GM12878 (cell line): ENCODE measurements around the gene FNDC3B. TPM values are rescaled to one million over a fixed set of nuclear protein-coding genes. Genes with fewer than 3 reads are reported as not detected.

Source experiments
- ATAC-seq: fragments of 200-7000 bp; cut with Tn5 transposase; 3 replicates; pipeline ENCODE4 v1.9.1; 2020; ENCODE audit warnings: mild to moderate bottlenecking, moderate library complexity
- BruUV-seq: library from RNA; stranded (reverse); fragments of 400-500 nt; replicated peaks from 2 replicates; lab custom pipeline; 2021; lab: Mats Ljungman, UMichigan
- CTCF ChIA-PET: fragments of 300-600 bp; sonication (Branson Sonifier 250); formaldehyde crosslinking; extraction: SDS; loops from one replicate; lab custom pipeline; 2021; ENCODE audit warnings: inconsistent platforms; lab: Yijun Ruan, JAX
- POLR2A ChIA-PET: fragments of 350-600 bp; formaldehyde crosslinking; extraction: SDS; loops from one replicate; lab custom pipeline; 2021; ENCODE audit warnings: inconsistent platforms; lab: Charles Lee
- RAD21 ChIA-PET: fragments of 300-600 bp; sonication (Branson Sonifier 250); formaldehyde crosslinking; loops from one replicate; lab custom pipeline; 2023; ENCODE audit warnings: antibody characterized with exemption; ENCODE audit not compliant: unreplicated experiment; lab: Charles Lee
- SMC1A ChIA-PET: fragments of 300-600 bp; sonication (Branson Sonifier 250); formaldehyde crosslinking; loops from one replicate; lab custom pipeline; 2023; ENCODE audit not compliant: unreplicated experiment, uncharacterized antibody; lab: Charles Lee
- DNase-seq: peaks from one replicate; pipeline ENCODE4 v3.0.0-alpha.2; 2011; ENCODE audit warnings: low read depth, low spot score
- FAIRE-seq: peaks from 3 replicates; lab custom pipeline; 2011; peaks lifted over from hg19 to GRCh38; lab: Jason Lieb, UNC
- H2AFZ ChIP-seq: 2 replicates; pipeline ENCODE4 v1.6.0; 2011; ENCODE audit warnings: low read depth, low read length, control low read depth; ENCODE audit not compliant: control insufficient read depth
- H3K27ac ChIP-seq: 2 replicates; pipeline ENCODE4 v1.5.1; 2011; ENCODE audit warnings: control low read depth; ENCODE audit not compliant: control insufficient read depth, insufficient read depth
- H3K27me3 ChIP-seq, 2 experiments: replicated peaks in 1 of 2; 2 replicates each; pipeline versions ENCODE4 v1.6.0 to v1.6.1; 2011; ENCODE audit warnings: low read length in 1 of 2; ENCODE audit not compliant: control insufficient read depth in 2 of 2, insufficient read depth in 2 of 2
- H3K36me3 ChIP-seq, 2 experiments: 2 replicates each; pipeline ENCODE4 v1.5.1; 2011; ENCODE audit warnings: low read length in 1 of 2; ENCODE audit not compliant: control insufficient read depth in 2 of 2, insufficient read depth in 2 of 2
- H3K4me1 ChIP-seq: 2 replicates; pipeline ENCODE4 v1.6.1; 2011; ENCODE audit warnings: mild to moderate bottlenecking, low read length, moderate library complexity, mixed read lengths; ENCODE audit not compliant: control insufficient read depth, insufficient read depth
- H3K4me2 ChIP-seq: 2 replicates; pipeline ENCODE4 v1.6.0; 2011; ENCODE audit warnings: control low read depth; ENCODE audit not compliant: control insufficient read depth, insufficient read depth
- H3K4me3 ChIP-seq: fragments of 200-600 bp; sonication (generic); 2 replicates; pipeline ENCODE4 v1.5.1; 2016
- H3K79me2 ChIP-seq: 2 replicates; pipeline ENCODE4 v1.6.0; 2011; ENCODE audit warnings: low read length; ENCODE audit not compliant: control insufficient read depth, insufficient read depth
- H3K9ac ChIP-seq: 2 replicates; pipeline ENCODE4 v1.8.0; 2011; ENCODE audit warnings: low read length, control low read depth, mixed read lengths; ENCODE audit not compliant: control insufficient read depth, insufficient read depth
- H3K9me3 ChIP-seq: replicated peaks from 3 replicates; pipeline ENCODE4 v1.5.1; 2011; ENCODE audit warnings: mild to moderate bottlenecking, low read length; ENCODE audit not compliant: control insufficient read depth, insufficient read depth
- H4K20me1 ChIP-seq: 2 replicates; pipeline ENCODE4 v1.6.0; 2011; ENCODE audit not compliant: control insufficient read depth, insufficient read depth
- CREB1 ChIP-seq: IDR thresholded peaks from 2 replicates; pipeline ENCODE4 v1.6.1; 2012; ENCODE audit warnings: low read depth, mild to moderate bottlenecking, inconsistent platforms
- CREM ChIP-seq: IDR thresholded peaks from 2 replicates; pipeline ENCODE4 v1.6.1; 2014; ENCODE audit warnings: antibody characterized with exemption, low read depth
- DPF2 ChIP-seq: fragments of 450-650 bp; IDR thresholded peaks from 2 replicates; pipeline ENCODE4 v1.6.1; 2017; ENCODE audit warnings: mild to moderate bottlenecking
- GATAD2B ChIP-seq: fragments of 450-650 bp; conservative IDR thresholded peaks from 2 replicates; pipeline ENCODE4 v1.6.1; 2017; ENCODE audit warnings: low read depth, mild to moderate bottlenecking, moderate library complexity
- KAT2A ChIP-seq: conservative IDR thresholded peaks from 2 replicates; pipeline ENCODE4 v1.6.1; 2011; ENCODE audit warnings: low read depth, low read length; ENCODE audit not compliant: control insufficient read depth
- LARP7 ChIP-seq: fragments of 450-650 bp; IDR thresholded peaks from 2 replicates; pipeline ENCODE4 v1.6.1; 2017; ENCODE audit warnings: mild to moderate bottlenecking
- NFXL1 ChIP-seq: fragments of 450-650 bp; IDR thresholded peaks from 2 replicates; pipeline ENCODE4 v1.6.1; 2017; ENCODE audit warnings: antibody characterized with exemption, mild to moderate bottlenecking, borderline replicate concordance
- NR2C1 ChIP-seq: fragments of 450-650 bp; IDR thresholded peaks from 2 replicates; pipeline ENCODE4 v1.6.1; 2017; ENCODE audit warnings: antibody characterized with exemption, mild to moderate bottlenecking, moderate library complexity
- RB1 ChIP-seq: fragments of 450-650 bp; formaldehyde crosslinking; IDR thresholded peaks from 2 replicates; pipeline ENCODE4 v1.6.1; 2017; ENCODE audit warnings: mild to moderate bottlenecking, borderline replicate concordance
- SREBF1 ChIP-seq: IDR thresholded peaks from 2 replicates; pipeline ENCODE4 v1.6.1; 2012; ENCODE audit warnings: mild to moderate bottlenecking, low read length
- TARDBP ChIP-seq: IDR thresholded peaks from 2 replicates; pipeline ENCODE4 v1.6.1; 2016; ENCODE audit warnings: borderline replicate concordance
- TCF3 ChIP-seq: IDR thresholded peaks from 2 replicates; pipeline ENCODE4 v1.6.1; 2012; ENCODE audit warnings: low read depth, mild to moderate bottlenecking, low read length, borderline replicate concordance; ENCODE audit not compliant: insufficient read depth
- WGBS: methylation state at CpG from one replicate; pipeline ENCODE4 v1.1.6; 2016; ENCODE audit warnings: low lambda C conversion rate; ENCODE audit not compliant: insufficient replicate concordance, insufficient coverage; ENCODE audit errors: missing lambda C conversion rate; 5-methylcytosine and 5-hydroxymethylcytosine counted together
- in situ Hi-C: fragments of 300-500 bp; cut with MboI; formaldehyde crosslinking; loops from 9 replicates; pipeline ENCODE4 v1.14.3; 2018; ENCODE audit warnings: mixed read lengths
- intact Hi-C: fragments of 100-400 bp; cut with micrococcal nuclease; formaldehyde crosslinking; loops from one replicate; pipeline ENCODE4 v1.14.2; 2022; ENCODE audit not compliant: unreplicated experiment
- polyA plus RNA-seq, 11 experiments: library from polyadenylated mRNA; depleted of rRNA in 4 of 11; unstranded in 6 of 11; stranded (reverse) in 5 of 11; fragments of >200 nt; fragmentation: Nextera tagmentation in 4 of 11; fragmentation: Illumina TruSeq in 1 of 11; extraction: Ambion mirVana in 4 of 11; extraction: Trizol in 1 of 11; gene quantifications; 1 replicate in 1 of 11; 2 replicates in 10 of 11; pipeline versions ENCODE4 v1.2.1 to v1.2.3, GENCODE V29; 2011 to 2016; ENCODE audit warnings: inconsistent platforms in 2 of 11, missing spikeins in 2 of 11, low read depth in 1 of 11
- total RNA-seq, 4 experiments: library from RNA; depleted of rRNA in 3 of 4; stranded (reverse); fragments of >200 nt in 3 of 4; fragmentation: Illumina TruSeq in 1 of 4; extraction: Trizol in 1 of 4; gene quantifications; 2 replicates each; pipeline versions ENCODE4 v1.2.1 to v1.2.3, GENCODE V29; 2013 to 2021
- TF ChIP-seq, protein P1 (sequence below): IDR thresholded peaks from 2 replicates; pipeline ENCODE4 v1.6.1; 2011; ENCODE audit warnings: borderline replicate concordance, low read depth, mild to moderate bottlenecking, moderate library complexity, low read length; ENCODE audit not compliant: insufficient read depth, poor library complexity, severe bottlenecking
- TF ChIP-seq, protein P2 (sequence below): fragments of 450-650 bp; formaldehyde crosslinking; IDR thresholded peaks from 2 replicates; pipeline ENCODE4 v1.4.0; 2020; ENCODE audit warnings: mild to moderate bottlenecking, moderate library complexity
- TF ChIP-seq, protein P3 (sequence below): fragments of 450-650 bp; formaldehyde crosslinking; IDR thresholded peaks from 2 replicates; pipeline ENCODE4 v1.5.0; 2022; ENCODE audit warnings: mild to moderate bottlenecking, missing genetic modification characterization

Gene FNDC3B
- total and polyA plus RNA-seq, 10 of the 15 experiments (the other 5 are each of a cell fraction or from before 2014, with no cell fraction given): 7.9 to 35.0 (median 18.5) TPM

DNA sequence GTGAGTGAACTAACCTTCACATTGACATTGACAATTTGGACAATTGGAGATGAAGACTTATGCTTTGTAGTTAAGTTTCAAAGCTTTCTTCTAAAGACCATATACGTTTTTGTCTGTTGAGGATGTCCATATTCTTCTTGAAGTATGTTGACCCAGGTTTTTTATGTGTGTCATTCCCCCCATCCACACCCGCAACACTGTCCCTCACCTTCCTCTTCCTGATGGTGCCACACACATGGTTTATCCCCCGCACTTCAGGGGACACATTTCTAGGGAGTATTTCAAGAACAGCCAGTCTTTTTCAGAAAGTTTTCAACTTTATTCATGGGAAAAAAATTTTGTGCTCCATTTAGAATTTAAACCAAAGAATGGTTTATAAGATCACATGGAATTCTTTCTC lies 303.7 kb downstream of the FNDC3B start:
- ChIA-PET RAD21 (interaction anchor here (2.7 kb wide), 1 partner anchor 510 kb away, joined by 23 read pairs; no protein-coding TSS in a partner anchor), SMC1A (interaction anchor here (0.7 to 2.5 kb wide), 5 partner anchors 21 to 1245 kb away, joined by 3 to 10 read pairs (median 5); no protein-coding TSS in a partner anchor), CTCF (interaction anchor here (0.9 to 5.4 kb wide), 5 partner anchors 12 to 507 kb away, joined by 3 to 85 read pairs (median 6); no protein-coding TSS in a partner anchor), POLR2A (interaction anchor here (0.5 kb wide), 1 partner anchor 397 kb away, joined by 6 read pairs; no protein-coding TSS in a partner anchor)
- no peaks in the 10 kb centered on the region for H3K79me2 ChIP-seq
- H3K4me2 ChIP-seq: no peak overlapping the region
- H3K4me1 ChIP-seq: no peaks in the 10 kb centered on the region
- no TSS peak for BruUV-seq
- ATAC-seq: no peak
- WGBS: 85% methylated on average over 3 of the region's 3 CpGs
- in situ Hi-C loops: loop anchor here (25.0 kb wide), 1 partner anchor 319 kb away; no protein-coding TSS in a partner anchor
- FAIRE-seq: no peak
- H4K20me1 ChIP-seq: no peaks in the 10 kb centered on the region
- no peak overlapping the region for H3K9ac ChIP-seq
- H3K27me3 ChIP-seq: no peaks in the 10 kb centered on the region
- H3K9me3 ChIP-seq: no peaks in the 10 kb centered on the region
- no peak overlapping the region for H3K27ac ChIP-seq
- intact Hi-C loops: loop anchor here (5.0 kb wide), 2 partner anchors 306 to 496 kb away; partner anchors contain the start of gene FNDC3B
- peaks cover 15 to 30% of the 10 kb centered on the region in 2 experiments for H3K36me3 ChIP-seq
- H3K4me3 ChIP-seq: no peak overlapping the region
- no peak for DNase-seq
- H2AFZ ChIP-seq: no peak overlapping the region
- TF ChIP-seq CREB1: no peak
- TF ChIP-seq SREBF1: no peak
- no peak for TF ChIP-seq LARP7
- TF ChIP-seq, protein P1, sequence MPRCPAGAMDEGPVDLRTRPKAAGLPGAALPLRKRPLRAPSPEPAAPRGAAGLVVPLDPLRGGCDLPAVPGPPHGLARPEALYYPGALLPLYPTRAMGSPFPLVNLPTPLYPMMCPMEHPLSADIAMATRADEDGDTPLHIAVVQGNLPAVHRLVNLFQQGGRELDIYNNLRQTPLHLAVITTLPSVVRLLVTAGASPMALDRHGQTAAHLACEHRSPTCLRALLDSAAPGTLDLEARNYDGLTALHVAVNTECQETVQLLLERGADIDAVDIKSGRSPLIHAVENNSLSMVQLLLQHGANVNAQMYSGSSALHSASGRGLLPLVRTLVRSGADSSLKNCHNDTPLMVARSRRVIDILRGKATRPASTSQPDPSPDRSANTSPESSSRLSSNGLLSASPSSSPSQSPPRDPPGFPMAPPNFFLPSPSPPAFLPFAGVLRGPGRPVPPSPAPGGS: no peak
- no peak for TF ChIP-seq RB1
- no peak for TF ChIP-seq TCF3
- TF ChIP-seq NR2C1: no peak
- TF ChIP-seq, protein P2, sequence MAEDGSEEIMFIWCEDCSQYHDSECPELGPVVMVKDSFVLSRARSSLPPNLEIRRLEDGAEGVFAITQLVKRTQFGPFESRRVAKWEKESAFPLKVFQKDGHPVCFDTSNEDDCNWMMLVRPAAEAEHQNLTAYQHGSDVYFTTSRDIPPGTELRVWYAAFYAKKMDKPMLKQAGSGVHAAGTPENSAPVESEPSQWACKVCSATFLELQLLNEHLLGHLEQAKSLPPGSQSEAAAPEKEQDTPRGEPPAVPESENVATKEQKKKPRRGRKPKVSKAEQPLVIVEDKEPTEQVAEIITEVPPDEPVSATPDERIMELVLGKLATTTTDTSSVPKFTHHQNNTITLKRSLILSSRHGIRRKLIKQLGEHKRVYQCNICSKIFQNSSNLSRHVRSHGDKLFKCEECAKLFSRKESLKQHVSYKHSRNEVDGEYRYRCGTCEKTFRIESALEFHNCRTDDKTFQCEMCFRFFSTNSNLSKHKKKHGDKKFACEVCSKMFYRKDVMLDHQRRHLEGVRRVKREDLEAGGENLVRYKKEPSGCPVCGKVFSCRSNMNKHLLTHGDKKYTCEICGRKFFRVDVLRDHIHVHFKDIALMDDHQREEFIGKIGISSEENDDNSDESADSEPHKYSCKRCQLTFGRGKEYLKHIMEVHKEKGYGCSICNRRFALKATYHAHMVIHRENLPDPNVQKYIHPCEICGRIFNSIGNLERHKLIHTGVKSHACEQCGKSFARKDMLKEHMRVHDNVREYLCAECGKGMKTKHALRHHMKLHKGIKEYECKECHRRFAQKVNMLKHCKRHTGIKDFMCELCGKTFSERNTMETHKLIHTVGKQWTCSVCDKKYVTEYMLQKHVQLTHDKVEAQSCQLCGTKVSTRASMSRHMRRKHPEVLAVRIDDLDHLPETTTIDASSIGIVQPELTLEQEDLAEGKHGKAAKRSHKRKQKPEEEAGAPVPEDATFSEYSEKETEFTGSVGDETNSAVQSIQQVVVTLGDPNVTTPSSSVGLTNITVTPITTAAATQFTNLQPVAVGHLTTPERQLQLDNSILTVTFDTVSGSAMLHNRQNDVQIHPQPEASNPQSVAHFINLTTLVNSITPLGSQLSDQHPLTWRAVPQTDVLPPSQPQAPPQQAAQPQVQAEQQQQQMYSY (CRISPR knock-in tag): no peak
- TF ChIP-seq, protein P3, sequence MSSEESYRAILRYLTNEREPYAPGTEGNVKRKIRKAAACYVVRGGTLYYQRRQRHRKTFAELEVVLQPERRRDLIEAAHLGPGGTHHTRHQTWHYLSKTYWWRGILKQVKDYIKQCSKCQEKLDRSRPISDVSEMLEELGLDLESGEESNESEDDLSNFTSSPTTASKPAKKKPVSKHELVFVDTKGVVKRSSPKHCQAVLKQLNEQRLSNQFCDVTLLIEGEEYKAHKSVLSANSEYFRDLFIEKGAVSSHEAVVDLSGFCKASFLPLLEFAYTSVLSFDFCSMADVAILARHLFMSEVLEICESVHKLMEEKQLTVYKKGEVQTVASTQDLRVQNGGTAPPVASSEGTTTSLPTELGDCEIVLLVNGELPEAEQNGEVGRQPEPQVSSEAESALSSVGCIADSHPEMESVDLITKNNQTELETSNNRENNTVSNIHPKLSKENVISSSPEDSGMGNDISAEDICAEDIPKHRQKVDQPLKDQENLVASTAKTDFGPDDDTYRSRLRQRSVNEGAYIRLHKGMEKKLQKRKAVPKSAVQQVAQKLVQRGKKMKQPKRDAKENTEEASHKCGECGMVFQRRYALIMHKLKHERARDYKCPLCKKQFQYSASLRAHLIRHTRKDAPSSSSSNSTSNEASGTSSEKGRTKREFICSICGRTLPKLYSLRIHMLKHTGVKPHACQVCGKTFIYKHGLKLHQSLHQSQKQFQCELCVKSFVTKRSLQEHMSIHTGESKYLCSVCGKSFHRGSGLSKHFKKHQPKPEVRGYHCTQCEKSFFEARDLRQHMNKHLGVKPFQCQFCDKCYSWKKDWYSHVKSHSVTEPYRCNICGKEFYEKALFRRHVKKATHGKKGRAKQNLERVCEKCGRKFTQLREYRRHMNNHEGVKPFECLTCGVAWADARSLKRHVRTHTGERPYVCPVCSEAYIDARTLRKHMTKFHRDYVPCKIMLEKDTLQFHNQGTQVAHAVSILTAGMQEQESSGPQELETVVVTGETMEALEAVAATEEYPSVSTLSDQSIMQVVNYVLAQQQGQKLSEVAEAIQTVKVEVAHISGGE (CRISPR knock-in tag): no peak
- no peak for TF ChIP-seq KAT2A
- no peak for TF ChIP-seq DPF2
- no peak for TF ChIP-seq NFXL1
- TF ChIP-seq GATAD2B: no peak
- no peak for TF ChIP-seq CREM
- TF ChIP-seq TARDBP: no peak
